Mesothelial cell of epicardium (in vitro differentiated cells): ENCODE measurements around the gene SYTL3. TPM values are rescaled to one million over a fixed set of nuclear protein-coding genes. Genes with fewer than 3 reads are reported as not detected.
A peak's percentile ranks its signal among the peaks of the same experiment; 100 is the strongest.

Experiments used
- DNase-seq, 2 experiments: peaks; one replicate each; pipeline ENCODE4 v3.0.0; 2021; ENCODE audit warnings: low spot score in 2 of 2; ENCODE audit not compliant: unreplicated experiment in 2 of 2
- H3K27ac Mint-ChIP-seq: 2 replicates; pipeline ENCODE4 v1.8.0; 2021; ENCODE audit warnings: mixed read lengths
- H3K27me3 Mint-ChIP-seq: 2 replicates; pipeline ENCODE4 v1.8.0; 2021; ENCODE audit warnings: low read depth, mixed read lengths
- H3K36me3 Mint-ChIP-seq: 2 replicates; pipeline ENCODE4 v1.8.0; 2021; ENCODE audit warnings: mixed read lengths
- H3K4me1 Mint-ChIP-seq: 2 replicates; pipeline ENCODE4 v1.8.0; 2021; ENCODE audit warnings: mixed read lengths
- H3K4me3 Mint-ChIP-seq: 2 replicates; pipeline ENCODE4 v1.8.0; 2021; ENCODE audit warnings: mild to moderate bottlenecking, moderate library complexity, mixed read lengths
- H3K9me3 Mint-ChIP-seq: 2 replicates; pipeline ENCODE4 v1.8.0; 2021; ENCODE audit warnings: mixed read lengths
- CTCF ChIP-seq: fragments of 200-600 bp; sonication (generic); IDR thresholded peaks from one replicate; pipeline ENCODE4 v1.5.0; 2021; ENCODE audit warnings: antibody characterized with exemption; ENCODE audit not compliant: unreplicated experiment
- microRNA-seq: library from miRNA; unstranded; fragments of <30 nt; microRNA quantifications from one replicate; pipeline ENCODE4 v1.2.0, GENCODE V29; 2021; ENCODE audit warnings: inconsistent platforms, mixed read lengths
- total RNA-seq: library from RNA; stranded (reverse); gene quantifications from 3 replicates; pipeline ENCODE4 v1.2.1, GENCODE V29; 2021

SYTL3 gene
- total RNA-seq, 1 donor from 2014 or later, result 6.1 TPM

GRCh38 chr6:158810155-158811095, 160.6 kb downstream of the SYTL3 start:
- Mint-ChIP-seq H3K4me3 (no peak overlapping the region), H3K36me3 (peaks cover 20% of the 10 kb centered on the region), H3K27me3 (no peaks in the 10 kb centered on the region), H3K9me3 (no peaks in the 10 kb centered on the region), H3K4me1 (peaks cover 84% of the 10 kb centered on the region), H3K27ac (peak overlapping the region; percentile 18)
- DNase-seq, result no peak
- no peak for TF ChIP-seq CTCF

DNA sequence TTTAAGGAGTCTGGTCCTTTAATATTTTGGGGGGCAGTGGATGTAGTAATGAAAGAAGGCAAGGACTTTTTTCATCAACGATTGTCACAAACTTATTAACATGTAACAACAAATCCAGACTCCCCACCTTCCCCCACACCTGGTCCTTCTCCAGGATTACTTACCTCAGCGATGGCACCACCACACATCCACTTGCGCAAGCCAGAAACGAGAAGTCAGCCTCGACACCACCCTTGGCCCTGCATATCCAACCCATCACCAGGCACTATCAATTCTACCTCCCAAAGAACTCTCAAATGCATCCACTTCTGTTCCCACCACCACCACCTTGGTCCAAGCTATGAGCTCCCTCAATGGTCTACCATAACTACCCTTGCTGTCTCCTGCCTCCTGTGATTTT, 162.8 kb downstream of the SYTL3 start:
- Mint-ChIP-seq H3K9me3 (no peaks in the 10 kb centered on the region), H3K4me3 (peak overlapping the region; percentile 11), H3K36me3 (peaks cover 18% of the 10 kb centered on the region), H3K27me3 (no peaks in the 10 kb centered on the region), H3K27ac (peak overlapping the region; percentile 67), H3K4me1 (peaks cover 82% of the 10 kb centered on the region)
- no peak for DNase-seq
- no peak for TF ChIP-seq CTCF

DNA sequence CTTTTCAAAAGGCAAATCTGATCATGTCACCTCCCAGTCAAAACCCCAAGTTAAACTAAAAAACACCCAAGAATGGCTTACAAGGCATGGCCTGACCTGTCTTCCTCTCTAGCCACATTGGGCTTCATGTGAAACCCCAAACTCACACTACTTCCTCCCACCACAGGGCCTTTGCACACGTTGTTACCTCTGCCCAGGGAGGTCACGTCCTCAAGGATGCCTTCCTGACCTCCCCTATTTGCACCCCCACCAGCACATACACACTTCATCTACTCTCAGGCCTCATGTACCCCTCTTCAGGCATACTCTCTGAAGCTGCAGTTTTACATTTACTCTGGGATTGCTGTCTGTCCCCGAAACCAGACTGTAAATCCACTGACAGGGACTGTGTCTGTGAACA, 163.2 kb downstream of the SYTL3 start:
- TF ChIP-seq CTCF, result no peak
- no peaks in the 10 kb centered on the region for H3K27me3 Mint-ChIP-seq
- no peak for DNase-seq
- peaks cover 79% of the 10 kb centered on the region for H3K4me1 Mint-ChIP-seq
- H3K27ac Mint-ChIP-seq, result peak overlapping the region; percentile 67
- H3K4me3 Mint-ChIP-seq, result peak overlapping the region; percentile 11
- H3K9me3 Mint-ChIP-seq, result no peaks in the 10 kb centered on the region
- H3K36me3 Mint-ChIP-seq, result peaks cover 16% of the 10 kb centered on the region

Small RNAs within 50 kb of the gene (microRNA-seq; reads per million reads assigned to microRNA genes)
- gene MIR3918, result 1.5 reads per million
- not detected for gene MIR7161

Other genes with a start within 250 kb of the SYTL3 start
- 23.6 to 23.9 TPM (median 23.8 TPM) in 3 replicates for gene TMEM181, start 90.0 kb upstream of the SYTL3 start, total RNA-seq
- 142 to 148 TPM (median 145 TPM) in 3 replicates for gene DYNLT1, start 5.3 kb upstream of the SYTL3 start, total RNA-seq
- 195 to 208 TPM (median 204 TPM) in 3 replicates for gene EZR, start 169.3 kb downstream of the SYTL3 start, total RNA-seq